ENCODE results near the gene PFKFB3. TPM values are rescaled to one million over a fixed set of nuclear protein-coding genes. Genes with fewer than 3 reads are reported as not detected.

Gene PFKFB3
- total and polyA plus RNA-seq, 2 of the 4 experiments (the other 2 are of a cell fraction): 34.1 to 45.5 TPM

DNA sequence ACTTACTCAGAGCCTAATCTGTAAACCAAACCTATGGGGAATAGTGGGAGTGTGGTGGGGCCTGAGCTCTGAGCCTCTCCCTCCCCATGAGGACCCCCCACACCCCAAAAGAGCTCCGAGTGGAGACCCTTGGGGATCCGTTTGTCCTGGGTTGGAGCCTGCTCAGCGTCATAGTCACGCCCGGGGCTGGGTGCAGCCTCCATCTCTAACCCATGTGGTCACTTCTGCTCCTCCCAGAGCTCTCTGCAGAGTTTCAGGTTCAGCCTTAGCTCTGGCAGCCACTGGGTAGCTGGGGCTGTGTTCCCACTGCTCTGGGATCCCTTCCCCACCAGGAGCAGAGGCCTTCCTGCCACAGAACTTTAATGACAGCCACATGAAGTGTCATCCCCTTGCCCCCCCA lies 25.9 kb downstream of the PFKFB3 start:
- dilution Hi-C loops (cut with HindIII; ENCODE audit: low sequenced_read_pairs, unreplicated experiment): no loop called here
- Histone ChIP-seq H2BK20ac (ENCODE audit: low read depth, low read length) (no peak overlapping the region), H3K9ac (ENCODE audit: low read depth, low read length) (no peak overlapping the region), H3K4ac (ENCODE audit: low read depth, low read length) (no peak overlapping the region), H3K56ac (ENCODE audit: extremely low read depth, insufficient read depth, low read length) (no peak overlapping the region), H4K20me1 (ENCODE audit: insufficient read depth, low read length) (peaks cover 33% of the 10 kb centered on the region), H2BK5ac (ENCODE audit: low read depth, low read length, poor library complexity, severe bottlenecking) (no peak overlapping the region), H4K8ac (ENCODE audit: low read depth in 2 of 2, low read length in 2 of 2) (no peak overlapping the region), H3K27me3 (ENCODE audit: control insufficient read depth, insufficient read depth, low read length) (no peaks in the 10 kb centered on the region), H4K5ac (ENCODE audit: low read depth, low read length) (no peak overlapping the region), H2BK15ac (ENCODE audit: low read depth, low read length) (no peak overlapping the region), H3K9me1 (ENCODE audit: insufficient read depth, low read length) (no peaks in the 10 kb centered on the region), H3K9me3 (ENCODE audit: control insufficient read depth, insufficient read depth, low read length) (no peaks in the 10 kb centered on the region), H3K14ac (replicated peaks; ENCODE audit: low read depth, low read length) (no peak overlapping the region), H3K4me2 (ENCODE audit: low read depth, low read length) (no peak overlapping the region), H3K36me3 (ENCODE audit: control insufficient read depth, insufficient read depth, low read length) (peaks cover 91% of the 10 kb centered on the region), H3K27ac (ENCODE audit: insufficient read depth, low read length) (no peak overlapping the region), H2AK5ac (ENCODE audit: low read depth, low read length) (no peak overlapping the region), H3K18ac (ENCODE audit: low read depth, low read length) (no peak overlapping the region), H3K4me3 (ENCODE audit: insufficient read depth, low read depth, low read length) (no peak overlapping the region), H3K23ac (ENCODE audit: low read depth, low read length) (no peak overlapping the region), H4K91ac (ENCODE audit: insufficient read depth, low read depth, low read length) (no peak overlapping the region), H3K4me1 (ENCODE audit: control insufficient read depth, insufficient read depth, low read length) (no peaks in the 10 kb centered on the region), H2AK9ac (replicated peaks; ENCODE audit: low read depth, low read length, poor library complexity) (peak overlapping the region; percentile 33), H3K79me1 (ENCODE audit: low read depth in 1 of 2, low read length in 2 of 2) (peaks cover 31 to 69% of the 10 kb centered on the region in 2 experiments), H2AFZ (replicated peaks; ENCODE audit: low read length, poor library complexity) (no peak overlapping the region), H2BK120ac (ENCODE audit: low read depth, low read length) (no peak overlapping the region)
- TF ChIP-seq POLR2A (IDR thresholded peaks at IDR 0.05; ENCODE audit: low read depth, low read length) (no peak), NFE2L2 (IDR thresholded peaks at IDR 0.05; ENCODE audit: low read depth, low read length) (no peak)
- ChIA-PET POLR2A (ENCODE audit: unreplicated experiment) (no interaction called here), CTCF (no interaction called here)
- in situ Hi-C loops (cut with MboI; ENCODE audit: low sequenced_read_pairs): loop anchor here (10.0 to 25.0 kb wide), 2 partner anchors 166 to 509 kb away; no protein-coding TSS in a partner anchor
- DNase-seq (no peak), ATAC-seq (ENCODE audit: low read depth) (no peak)
- 89% methylated on average over 3 of the region's 5 CpGs; no CpG with 5 or more reads in 1 of the 2 experiments for WGBS, 2 experiments (ENCODE audit: extremely low coverage in 2 of 2, insufficient read length in 1 of 2)
- no TSS peak for BruUV-seq (replicated peaks)
- intact Hi-C loops (cut with micrococcal nuclease): no loop called here
